HG02938 (cell line): ENCODE results near the gene NFIA.

Experiments
- ATAC-seq: cut with Tn5 transposase; IDR thresholded peaks from one replicate; pipeline ENCODE4 v1.9.1; 2021; ENCODE audit warnings: mild to moderate bottlenecking, moderate library complexity; ENCODE audit not compliant: unreplicated experiment

The NFIA gene

GRCh38 chr1:61098906-61099437, 16.6 kb downstream of the NFIA start:
- ATAC-seq: no peak

DNA sequence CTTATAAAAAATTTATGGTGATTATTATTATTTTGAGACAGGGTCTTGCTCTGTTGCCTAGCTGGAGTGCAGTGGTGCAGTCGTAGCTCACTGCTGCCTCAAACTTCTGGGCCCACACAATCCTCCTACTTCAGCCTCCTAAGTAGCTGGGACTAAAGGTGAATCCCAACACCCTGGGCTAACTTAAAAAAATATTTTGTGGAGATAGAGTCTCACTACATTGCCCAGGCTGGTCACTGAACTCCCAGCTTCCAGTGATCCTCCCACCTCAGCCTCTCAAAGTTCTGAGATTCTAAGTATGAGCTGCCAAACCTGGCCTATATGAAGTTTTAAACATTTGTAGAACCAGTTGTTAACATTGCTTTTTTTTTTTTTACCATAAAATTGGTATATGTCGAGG, 18.2 kb downstream of the NFIA start:
- ATAC-seq: no peak

DNA sequence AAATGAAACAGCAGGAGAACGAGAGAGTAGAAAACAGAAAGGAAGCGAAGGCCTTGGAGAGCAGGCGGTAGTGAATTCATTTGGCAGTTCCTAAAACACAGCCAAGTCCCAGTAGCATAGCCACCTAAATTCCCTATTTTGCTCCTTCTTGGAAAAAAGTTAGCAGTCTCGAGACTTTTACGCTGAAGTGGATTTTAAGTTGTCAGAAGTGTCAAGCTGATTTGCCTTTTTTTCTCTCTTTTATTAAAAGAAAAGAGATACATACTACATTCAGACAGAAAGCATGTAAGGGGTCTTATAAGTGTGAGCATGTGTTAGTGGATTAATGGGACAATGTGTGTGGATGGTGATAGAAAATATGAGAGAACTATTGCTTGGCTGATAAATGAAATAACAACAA, 19.2 kb downstream of the NFIA start:
- ATAC-seq: no peak

DNA sequence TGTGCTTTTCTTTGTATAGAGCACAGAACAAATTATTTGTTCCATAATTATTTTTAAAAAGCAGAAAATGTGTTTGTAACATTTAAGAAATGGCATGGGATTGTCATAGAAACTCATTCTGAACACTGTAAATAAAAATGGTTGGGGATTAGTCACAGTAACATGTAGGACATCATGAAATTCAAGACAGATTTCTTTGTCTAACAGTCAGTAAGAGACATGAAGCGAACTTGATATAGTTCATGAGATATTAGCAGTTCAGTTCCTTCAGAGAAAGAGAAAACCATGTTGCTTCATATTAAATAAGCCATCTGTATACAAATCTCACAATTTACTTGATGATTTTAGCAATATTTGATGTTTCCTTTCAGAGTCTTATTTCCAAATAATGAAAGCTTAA, 19.7 kb downstream of the NFIA start:
- no peak for ATAC-seq

GRCh38 chr1:61102621-61103020, 20.3 kb downstream of the NFIA start:
- ATAC-seq: no peak

GRCh38 chr1:61104220-61104671, 21.9 kb downstream of the NFIA start:
- no peak for ATAC-seq

- no peak for ATAC-seq
These were observed 25.3 kb downstream of the NFIA start for GRCh38 chr1:61107638-61108037.

DNA sequence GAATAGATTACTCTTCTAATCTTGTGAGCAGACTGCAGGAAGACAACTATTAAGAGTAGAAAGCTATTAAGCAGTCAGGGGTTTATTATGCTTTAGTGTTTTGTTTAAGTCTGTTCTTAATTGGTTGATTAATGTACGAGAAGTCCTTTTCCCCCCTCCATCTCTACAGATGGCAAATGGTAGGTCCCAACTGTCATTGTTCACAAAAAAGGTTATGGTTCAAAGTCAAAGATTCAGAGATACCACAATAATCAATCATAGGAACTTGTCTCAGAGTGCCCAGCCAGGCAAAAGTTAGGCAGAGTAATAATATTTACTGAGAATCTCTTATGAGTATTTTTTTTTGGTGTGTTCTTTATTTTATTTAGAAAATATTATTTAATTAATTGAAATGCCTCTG, 26.8 kb downstream of the NFIA start:
- ATAC-seq: no peak

- ATAC-seq: no peak
These were observed 27.5 kb downstream of the NFIA start for GRCh38 chr1:61109910-61110309.

DNA sequence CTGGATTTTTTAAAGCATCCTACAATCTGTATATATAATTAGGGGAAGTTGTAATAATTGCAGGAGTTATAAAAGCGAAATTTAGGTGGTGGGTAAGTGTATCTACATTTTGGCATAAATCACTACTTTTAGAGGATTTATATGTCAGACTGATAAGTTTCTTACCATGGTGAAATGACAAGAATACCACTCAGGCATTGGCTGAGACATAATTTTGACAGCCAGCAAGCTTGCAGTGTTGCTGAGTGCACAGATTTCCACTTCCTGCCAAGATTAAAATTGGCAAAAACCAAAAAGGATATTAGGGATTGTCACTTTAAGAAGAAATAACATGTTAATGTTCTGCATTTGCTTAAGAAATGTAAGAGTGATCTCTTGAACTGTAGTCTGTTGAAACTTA, 28.2 kb downstream of the NFIA start:
- no peak for ATAC-seq

DNA sequence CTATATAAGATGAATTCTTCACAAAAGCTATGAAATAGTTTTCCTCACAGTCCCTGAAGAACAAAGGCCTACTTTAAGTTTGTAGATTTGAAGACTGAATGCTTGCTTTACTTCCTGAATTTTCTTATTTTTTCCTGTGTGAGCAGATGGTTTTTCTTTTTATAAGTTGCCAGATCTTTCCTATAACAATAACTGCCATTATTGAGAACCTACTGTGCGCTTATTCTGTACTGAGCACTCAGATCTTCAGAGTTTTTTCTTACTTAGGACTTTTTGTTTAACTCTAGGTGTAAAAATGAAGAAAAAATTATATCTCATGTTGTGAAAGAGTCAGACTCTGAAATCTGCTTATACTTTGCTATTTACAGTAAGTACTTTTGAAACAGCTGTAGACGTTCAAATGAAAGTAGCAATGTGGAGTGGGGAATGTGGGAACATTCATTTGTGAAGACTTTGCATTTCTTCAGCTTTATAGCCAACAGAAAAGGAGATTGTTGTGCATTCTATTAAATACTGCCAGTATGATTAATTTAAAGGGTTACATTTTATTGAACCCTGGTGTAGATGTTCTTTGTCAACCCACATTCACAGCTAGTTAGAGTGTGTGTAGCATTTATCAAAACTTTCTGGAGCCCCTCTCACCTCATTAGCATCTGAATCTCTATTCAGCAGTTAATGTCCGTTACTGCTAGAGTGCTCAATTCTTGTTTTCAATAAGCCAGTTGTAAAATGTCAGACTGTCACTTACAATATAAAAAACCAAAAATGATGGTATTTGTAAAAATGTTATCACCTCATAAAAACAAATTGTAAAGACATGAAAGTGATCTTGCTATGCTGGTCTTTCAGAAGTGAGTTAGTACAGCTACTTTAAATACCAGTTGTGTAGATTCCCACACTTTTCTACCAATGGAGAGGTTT, 29.0 kb downstream of the NFIA start:
- ATAC-seq: no peak

DNA sequence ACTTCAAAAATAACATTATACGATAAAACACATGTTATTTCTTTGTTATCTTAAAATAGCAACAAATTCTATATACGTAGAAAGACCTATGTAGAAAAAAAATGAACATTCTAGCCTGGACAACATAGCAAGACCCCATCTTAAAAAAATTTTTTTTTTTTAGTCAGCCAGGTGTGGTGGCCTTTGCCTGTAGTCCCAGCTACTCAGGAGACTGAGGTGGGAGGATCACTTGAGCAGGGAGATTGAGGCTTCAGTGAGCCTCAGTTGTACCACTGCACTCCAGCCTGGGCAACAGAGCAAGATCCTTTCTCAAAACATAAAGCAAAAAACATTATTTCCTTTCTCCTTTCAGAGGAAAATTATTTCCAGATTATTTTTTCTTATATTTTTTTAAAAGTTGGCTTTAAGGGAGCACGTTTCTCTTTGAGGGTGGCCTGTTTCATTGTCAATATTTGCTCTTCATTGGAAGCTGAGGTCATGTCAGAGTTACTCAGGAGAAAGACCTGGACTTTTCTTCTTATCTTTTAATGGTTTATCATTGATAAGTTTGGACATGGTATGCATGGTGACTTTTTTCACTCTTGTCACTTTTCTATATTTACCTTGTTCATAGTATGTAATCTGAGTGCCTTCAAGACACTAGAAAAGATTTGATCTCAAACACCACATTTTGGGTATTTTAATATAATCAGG, 32.0 kb downstream of the NFIA start:
- ATAC-seq: no peak

- ATAC-seq: no peak
These were observed 33.1 kb downstream of the NFIA start for GRCh38 chr1:61115436-61115835.

DNA sequence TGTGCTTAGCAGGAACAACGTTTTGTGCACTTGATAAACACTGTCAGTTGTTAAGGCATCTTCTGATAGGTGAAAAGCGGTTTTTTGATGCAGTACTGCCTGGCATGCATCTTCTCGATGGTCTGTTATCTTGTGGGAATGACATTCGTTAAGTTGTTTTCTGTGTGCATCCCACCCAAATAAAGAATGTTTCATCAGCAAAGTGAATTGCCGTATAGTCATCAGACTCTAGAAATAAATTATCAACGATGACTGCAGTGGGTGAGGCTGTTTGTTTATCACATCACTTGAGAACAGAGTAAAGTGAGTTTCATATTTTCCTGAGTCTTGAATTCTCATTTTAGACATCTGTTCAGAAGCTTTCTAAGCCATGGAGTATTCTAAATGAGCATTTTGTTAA, 34.1 kb downstream of the NFIA start:
- no peak for ATAC-seq

DNA sequence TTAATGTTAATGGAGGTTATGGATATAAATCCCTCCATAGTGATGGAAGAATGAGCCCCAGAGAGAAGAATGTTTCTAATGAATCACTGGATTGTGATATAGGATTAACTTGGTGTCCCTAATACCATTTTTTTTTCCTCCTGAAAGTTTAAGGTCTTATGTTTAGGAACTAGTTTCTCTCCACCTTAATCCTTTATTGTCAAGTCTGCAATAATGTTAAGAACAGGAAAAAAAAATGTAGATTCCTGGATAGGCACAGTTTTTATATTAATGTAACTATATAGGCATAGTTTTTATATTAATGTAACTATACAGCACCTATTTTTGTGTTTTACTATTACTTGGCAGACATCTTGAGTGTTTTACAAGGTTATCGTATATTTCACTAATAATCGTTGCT, 34.9 kb downstream of the NFIA start:
- no peak for ATAC-seq

GRCh38 chr1:61119085-61119484, 36.7 kb downstream of the NFIA start:
- ATAC-seq: no peak

DNA sequence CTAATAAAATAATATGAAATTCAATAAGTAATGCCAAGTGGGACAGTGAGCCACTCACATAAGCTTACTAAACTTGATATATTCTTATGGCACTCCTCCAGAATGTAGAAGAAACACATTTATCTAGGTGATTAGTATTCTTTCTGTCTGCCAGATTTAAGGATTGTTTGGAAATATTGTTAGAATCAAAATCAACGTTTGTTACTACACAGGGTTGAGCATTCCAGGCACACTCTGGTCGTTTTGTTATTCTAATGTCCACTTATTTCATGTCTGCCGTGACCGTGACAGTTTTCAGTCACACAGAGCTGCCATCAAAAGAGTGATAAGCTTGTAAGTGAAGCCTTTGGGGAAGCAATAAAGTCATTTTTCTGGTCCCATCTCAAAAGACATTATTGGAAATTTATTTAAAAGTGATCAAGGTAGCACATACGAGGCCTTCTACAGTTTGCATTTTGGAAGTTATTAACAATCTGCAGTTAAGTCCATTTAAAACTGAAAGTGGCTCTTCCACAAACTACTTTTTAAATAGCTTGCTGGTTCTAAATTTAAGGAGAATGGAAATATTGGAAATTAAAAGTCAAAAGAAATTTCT, 38.0 kb downstream of the NFIA start:
- ATAC-seq: no peak

- ATAC-seq: no peak
These were observed 38.6 kb downstream of the NFIA start for GRCh38 chr1:61120998-61121397.

- no peak for ATAC-seq
These were observed 39.3 kb downstream of the NFIA start for GRCh38 chr1:61121631-61122030.

GRCh38 chr1:61122389-61122788, 40.0 kb downstream of the NFIA start:
- no peak for ATAC-seq

DNA sequence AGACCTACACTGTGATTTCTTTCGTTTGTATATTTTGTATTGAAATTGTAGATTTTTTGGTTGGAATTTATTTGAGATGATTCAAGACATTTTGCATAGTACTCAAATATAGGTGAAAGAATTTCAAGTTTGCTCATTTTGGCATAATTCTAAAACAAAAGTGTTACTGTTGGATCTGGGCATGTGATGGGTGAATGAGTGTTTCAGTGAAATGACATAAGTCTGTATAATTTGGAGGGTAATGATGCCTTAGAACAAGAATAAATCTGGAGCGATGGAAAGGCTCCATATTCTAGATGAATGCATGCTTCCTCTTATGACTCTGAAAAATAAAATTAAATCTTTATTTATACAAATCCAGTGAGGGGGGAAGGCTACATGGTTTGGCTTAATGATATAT, 41.0 kb downstream of the NFIA start:
- ATAC-seq: no peak

GRCh38 chr1:61124078-61124477, 41.7 kb downstream of the NFIA start:
- no peak for ATAC-seq
